ENCODE data around the gene ZNF385B. TPM values are rescaled to one million over a fixed set of nuclear protein-coding genes. Genes with fewer than 3 reads are reported as not detected.

The ZNF385B gene
- total RNA-seq, 1 donor from 2014 or later = not detected

DNA sequence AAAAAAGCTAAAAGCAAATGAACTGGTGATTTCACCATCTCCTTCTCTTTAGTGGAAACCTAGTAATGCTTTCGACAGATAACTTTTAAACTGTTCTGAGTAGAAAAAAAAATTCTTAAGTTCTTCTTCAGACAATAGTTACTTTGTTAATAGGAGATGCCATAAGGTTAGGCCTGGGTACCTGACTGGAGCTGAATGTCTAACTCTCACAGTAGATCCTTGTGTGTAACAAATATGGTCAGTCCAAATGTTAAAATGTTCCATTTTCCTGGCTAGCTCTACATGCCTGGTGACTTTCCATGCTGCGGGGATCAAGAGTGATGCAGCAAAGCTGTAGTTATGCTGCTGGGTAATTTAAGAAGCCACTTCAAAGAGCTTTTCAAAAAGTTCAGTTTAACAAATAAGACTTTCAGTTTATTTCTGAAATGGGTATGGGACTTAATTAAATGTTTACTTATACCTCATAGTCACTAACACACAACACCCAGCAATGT, 332.8 kb downstream of the ZNF385B start:
- no peak for DNase-seq (ENCODE audit: low read depth)
- no peak for FAIRE-seq
- H3K27me3 ChIP-seq (ENCODE audit: control insufficient read depth, insufficient read depth, low read length) = no peaks in the 10 kb centered on the region

DNA sequence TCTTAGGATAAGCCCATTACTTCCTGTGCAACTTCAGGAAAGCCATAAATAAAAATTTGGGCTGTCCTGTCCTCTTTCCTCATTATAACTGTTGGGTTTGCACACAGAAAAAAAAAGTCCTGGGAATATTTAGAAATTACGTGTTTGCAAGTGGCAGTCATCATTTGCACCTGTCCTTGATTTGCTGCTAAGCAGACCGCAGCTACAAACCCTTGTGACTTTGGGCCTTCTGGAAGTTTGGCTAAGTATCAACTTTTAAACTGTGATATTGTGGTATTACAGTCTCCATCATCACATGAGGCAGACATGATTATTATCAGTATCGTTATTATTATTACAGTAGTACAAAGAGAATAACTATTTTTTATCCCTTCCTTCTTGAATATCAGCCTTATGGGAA, 336.1 kb downstream of the ZNF385B start:
- TF ChIP-seq, protein P1, sequence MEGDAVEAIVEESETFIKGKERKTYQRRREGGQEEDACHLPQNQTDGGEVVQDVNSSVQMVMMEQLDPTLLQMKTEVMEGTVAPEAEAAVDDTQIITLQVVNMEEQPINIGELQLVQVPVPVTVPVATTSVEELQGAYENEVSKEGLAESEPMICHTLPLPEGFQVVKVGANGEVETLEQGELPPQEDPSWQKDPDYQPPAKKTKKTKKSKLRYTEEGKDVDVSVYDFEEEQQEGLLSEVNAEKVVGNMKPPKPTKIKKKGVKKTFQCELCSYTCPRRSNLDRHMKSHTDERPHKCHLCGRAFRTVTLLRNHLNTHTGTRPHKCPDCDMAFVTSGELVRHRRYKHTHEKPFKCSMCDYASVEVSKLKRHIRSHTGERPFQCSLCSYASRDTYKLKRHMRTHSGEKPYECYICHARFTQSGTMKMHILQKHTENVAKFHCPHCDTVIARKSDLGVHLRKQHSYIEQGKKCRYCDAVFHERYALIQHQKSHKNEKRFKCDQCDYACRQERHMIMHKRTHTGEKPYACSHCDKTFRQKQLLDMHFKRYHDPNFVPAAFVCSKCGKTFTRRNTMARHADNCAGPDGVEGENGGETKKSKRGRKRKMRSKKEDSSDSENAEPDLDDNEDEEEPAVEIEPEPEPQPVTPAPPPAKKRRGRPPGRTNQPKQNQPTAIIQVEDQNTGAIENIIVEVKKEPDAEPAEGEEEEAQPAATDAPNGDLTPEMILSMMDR (IDR thresholded peaks at IDR 0.05; ENCODE audit: insufficient read depth, low read length, severe bottlenecking) = no peak
- FAIRE-seq = no peak
- Histone ChIP-seq H3K36me3 (ENCODE audit: control insufficient read depth, insufficient read depth, low read length) (no peaks in the 10 kb centered on the region), H3K4me3 (ENCODE audit: low read depth, low read length) (no peak overlapping the region), H3K27me3 (ENCODE audit: control insufficient read depth, insufficient read depth, low read length) (no peaks in the 10 kb centered on the region)
- DNase-seq (ENCODE audit: low read depth) = no peak

More for the DNA sequence above, 332.8 kb downstream of the ZNF385B start:
- Histone ChIP-seq H3K36me3 (ENCODE audit: control insufficient read depth, insufficient read depth, low read length) (no peaks in the 10 kb centered on the region), H3K4me3 (ENCODE audit: low read depth, low read length) (no peak overlapping the region)
- TF ChIP-seq, protein P1 (IDR thresholded peaks at IDR 0.05; ENCODE audit: insufficient read depth, low read length, severe bottlenecking) = no peak

DNA sequence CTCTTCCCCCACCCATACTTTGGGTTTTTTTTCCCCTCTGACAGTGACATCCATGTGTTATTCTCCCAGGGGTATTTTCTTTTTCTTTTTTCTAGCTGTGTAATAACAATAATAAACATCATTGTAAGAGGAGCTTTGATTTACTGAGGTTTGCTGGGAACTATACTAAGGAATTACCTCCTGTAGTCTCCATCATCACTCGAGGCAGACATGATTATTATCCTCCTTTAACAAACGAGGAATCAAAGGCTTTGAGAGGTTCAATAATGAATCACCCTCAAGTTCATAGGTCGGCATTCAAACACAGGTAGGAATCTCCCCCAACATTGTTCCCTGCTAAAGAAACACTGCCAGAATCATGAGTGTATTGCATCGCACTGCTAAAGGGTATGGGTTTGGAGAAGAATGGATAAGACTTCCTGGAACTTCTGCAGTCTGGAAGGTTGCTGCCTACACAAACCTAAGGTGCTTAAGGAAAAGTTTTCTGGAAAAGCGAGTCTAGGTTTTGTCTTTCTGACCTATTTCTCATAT, 336.5 kb downstream of the ZNF385B start:
- H3K27me3 ChIP-seq (ENCODE audit: control insufficient read depth, insufficient read depth, low read length) = no peaks in the 10 kb centered on the region
- H3K4me3 ChIP-seq (ENCODE audit: low read depth, low read length) = no peak overlapping the region
- DNase-seq (ENCODE audit: low read depth) = peak; percentile 3
- TF ChIP-seq, protein P1 (IDR thresholded peaks at IDR 0.05; ENCODE audit: insufficient read depth, low read length, severe bottlenecking) = no peak
- FAIRE-seq = no peak
- no peaks in the 10 kb centered on the region for H3K36me3 ChIP-seq (ENCODE audit: control insufficient read depth, insufficient read depth, low read length)

DNA sequence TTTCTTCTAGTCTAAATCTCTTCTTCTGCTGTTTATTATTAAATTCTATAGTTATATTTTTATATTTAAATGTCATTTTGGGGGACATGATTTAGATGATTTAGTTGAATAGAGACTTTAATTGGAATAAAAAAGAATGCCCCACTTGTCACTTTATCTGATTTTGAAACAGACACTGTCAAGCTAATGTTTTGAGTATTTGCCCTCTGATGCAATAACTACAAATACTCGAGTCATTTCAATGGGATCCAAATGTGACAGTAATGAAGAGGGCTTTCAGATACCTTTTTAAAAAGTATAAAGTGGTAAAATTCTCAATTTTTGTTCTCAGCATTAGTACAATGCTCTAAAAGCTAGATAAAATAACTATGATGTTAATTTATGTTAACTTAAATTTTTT, 339.5 kb downstream of the ZNF385B start:
- no peak for DNase-seq (ENCODE audit: low read depth)
- H3K36me3 ChIP-seq (ENCODE audit: control insufficient read depth, insufficient read depth, low read length) = no peaks in the 10 kb centered on the region
- H3K27me3 ChIP-seq (ENCODE audit: control insufficient read depth, insufficient read depth, low read length) = no peaks in the 10 kb centered on the region
- no peak for FAIRE-seq
- H3K4me3 ChIP-seq (ENCODE audit: low read depth, low read length) = no peak overlapping the region
- TF ChIP-seq, protein P1 (IDR thresholded peaks at IDR 0.05; ENCODE audit: insufficient read depth, low read length, severe bottlenecking) = no peak

DNA sequence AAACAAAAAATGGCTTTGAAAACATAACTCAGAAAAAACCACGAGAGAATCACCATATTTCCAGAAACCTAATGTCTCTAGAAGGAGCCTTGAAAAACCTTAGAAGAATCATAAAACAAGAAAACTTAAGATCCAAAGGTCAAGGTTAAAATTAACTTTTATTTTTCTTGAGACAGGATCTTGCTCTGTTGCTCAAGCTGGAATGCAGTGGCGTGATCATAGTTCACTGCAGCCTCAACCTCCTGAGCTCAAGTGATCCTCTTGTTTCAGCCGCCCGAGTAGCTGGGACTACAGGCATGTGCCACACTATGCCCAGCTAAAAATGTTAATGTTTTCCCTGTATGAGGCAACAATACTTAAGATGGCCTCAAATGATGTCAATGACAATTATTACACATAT, 342.6 kb downstream of the ZNF385B start:
- no peak overlapping the region for H3K4me3 ChIP-seq (ENCODE audit: low read depth, low read length)
- H3K27me3 ChIP-seq (ENCODE audit: control insufficient read depth, insufficient read depth, low read length) = no peaks in the 10 kb centered on the region
- no peaks in the 10 kb centered on the region for H3K36me3 ChIP-seq (ENCODE audit: control insufficient read depth, insufficient read depth, low read length)
- no peak for DNase-seq (ENCODE audit: low read depth)
- TF ChIP-seq, protein P1 (IDR thresholded peaks at IDR 0.05; ENCODE audit: insufficient read depth, low read length, severe bottlenecking) = no peak
- no peak for FAIRE-seq

DNA sequence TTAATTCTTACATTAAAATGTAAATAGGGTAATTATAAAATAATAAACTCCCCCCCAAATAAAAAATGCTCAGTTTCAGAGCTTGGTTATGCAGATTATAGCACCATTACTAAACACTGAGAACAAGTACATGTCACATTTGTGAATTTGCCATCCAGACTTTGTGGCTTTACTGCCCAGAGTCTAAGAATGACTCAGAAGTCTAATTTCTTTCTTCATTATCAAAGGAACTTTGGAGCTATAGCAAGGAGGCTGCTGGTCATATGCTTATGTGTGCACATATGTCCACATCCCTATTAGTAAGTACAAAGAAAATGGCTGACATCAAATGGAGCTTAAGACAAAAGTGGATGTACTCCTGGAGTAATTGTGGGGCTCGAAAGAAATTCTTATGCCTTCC, 348.2 kb downstream of the ZNF385B start:
- no peak for DNase-seq (ENCODE audit: low read depth)
- TF ChIP-seq, protein P1 (IDR thresholded peaks at IDR 0.05; ENCODE audit: insufficient read depth, low read length, severe bottlenecking) = no peak
- H3K27me3 ChIP-seq (ENCODE audit: control insufficient read depth, insufficient read depth, low read length) = no peaks in the 10 kb centered on the region
- H3K36me3 ChIP-seq (ENCODE audit: control insufficient read depth, insufficient read depth, low read length) = no peaks in the 10 kb centered on the region
- H3K4me3 ChIP-seq (ENCODE audit: low read depth, low read length) = no peak overlapping the region
- no peak for FAIRE-seq

All from bronchial epithelial cell (primary cell).